ENCODE data around the gene KDM6A.
"Not testable (repeated sequence)": the region's sequence is repeated elsewhere in the genome, so short reads cannot be mapped to it uniquely, and the experiment has no call there.

Gene KDM6A

DNA sequence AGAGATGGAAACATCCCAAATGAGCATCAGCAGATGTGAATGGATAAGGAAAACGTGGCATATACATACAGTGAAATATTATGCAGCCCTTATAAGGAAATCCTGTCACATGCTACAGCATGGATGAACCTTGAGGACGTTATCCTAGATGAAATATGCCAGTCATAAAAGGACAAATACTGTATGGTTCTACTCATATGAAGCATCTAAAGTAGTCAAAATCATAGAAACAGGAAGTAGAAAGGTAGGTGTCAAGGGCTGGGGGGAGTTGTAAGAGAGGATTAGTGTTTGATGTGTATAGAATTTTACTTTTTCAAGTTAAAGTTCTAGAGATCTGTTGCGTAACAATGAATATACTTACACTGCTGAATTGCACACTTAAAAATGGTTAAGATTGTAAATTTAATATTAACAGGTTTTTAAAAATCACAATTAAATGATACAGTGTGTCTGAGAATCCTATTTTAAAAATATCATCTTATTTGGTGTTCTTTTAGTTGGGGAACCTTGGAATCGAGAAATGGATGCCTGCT is 58.5 kb downstream of the KDM6A start:
- no peak for DNase-seq (ENCODE audit: low read depth)

DNA sequence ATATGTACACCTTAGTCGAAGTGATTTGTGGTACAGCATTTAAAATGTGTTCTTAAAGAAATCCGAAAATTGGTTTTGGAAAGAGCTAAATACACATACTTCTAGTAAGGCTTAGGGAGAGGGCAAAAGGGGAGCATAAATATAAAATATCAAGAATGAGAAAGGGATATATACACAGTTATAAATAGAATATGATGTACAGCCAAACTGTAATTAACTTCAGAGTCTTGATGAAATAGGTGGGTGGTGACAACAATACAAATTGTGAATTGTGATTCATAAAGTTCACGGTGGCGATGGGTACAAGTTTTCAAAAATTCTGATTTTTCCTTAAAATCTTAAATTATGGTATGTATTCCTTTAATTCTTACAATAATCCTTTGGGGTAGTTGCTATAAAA is 62.2 kb downstream of the KDM6A start:
- DNase-seq (ENCODE audit: low read depth), result no peak

GRCh38 chrX:44935640-44936039 is 62.7 kb downstream of the KDM6A start:
- DNase-seq (ENCODE audit: low read depth), result no peak

DNA sequence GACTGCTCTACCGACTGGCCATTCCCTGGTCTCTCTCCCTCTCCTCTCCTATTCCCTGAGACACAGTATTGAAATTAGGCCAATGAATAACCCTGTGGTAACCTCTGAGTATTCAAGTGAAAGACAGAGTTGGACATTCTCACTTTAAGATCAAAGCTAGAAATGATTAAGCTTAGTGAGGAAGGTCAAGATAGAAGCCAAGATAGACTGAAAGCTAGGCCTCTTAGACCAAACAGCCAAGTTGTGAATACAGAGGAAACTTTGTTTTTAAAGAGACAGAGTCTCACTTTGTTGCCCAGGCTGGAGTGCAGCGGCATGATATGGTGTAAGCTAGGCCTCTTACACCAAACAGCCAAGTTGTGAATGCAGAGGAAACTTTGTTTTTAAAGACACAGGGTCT is 64.6 kb downstream of the KDM6A start:
- DNase-seq (ENCODE audit: low read depth), result no peak

GRCh38 chrX:44938111-44938510 is 65.1 kb downstream of the KDM6A start:
- DNase-seq (ENCODE audit: low read depth), result no peak

- DNase-seq (ENCODE audit: low read depth), result not testable (repeated sequence)
Measured at GRCh38 chrX:44940541-44940940, 67.6 kb downstream of the KDM6A start.

DNA sequence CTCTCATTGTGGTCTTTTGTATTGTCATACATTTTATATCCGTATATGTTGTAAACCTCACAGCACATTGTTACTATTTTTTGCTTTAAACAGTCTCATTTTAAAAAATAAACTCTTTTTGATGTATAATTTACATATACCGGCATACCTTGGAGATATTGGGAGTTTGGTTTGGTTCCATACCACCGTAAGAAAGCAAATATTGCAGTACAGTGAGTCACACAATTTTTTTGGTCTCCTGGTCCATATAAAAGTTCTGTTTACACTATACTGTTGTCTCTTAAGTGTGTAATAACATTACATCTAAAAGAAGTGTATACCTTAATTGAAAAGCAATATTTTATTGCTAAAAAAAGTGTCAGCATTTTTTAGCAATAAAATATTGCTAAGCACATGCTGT is 70.0 kb downstream of the KDM6A start:
- DNase-seq (ENCODE audit: low read depth), result no peak

DNA sequence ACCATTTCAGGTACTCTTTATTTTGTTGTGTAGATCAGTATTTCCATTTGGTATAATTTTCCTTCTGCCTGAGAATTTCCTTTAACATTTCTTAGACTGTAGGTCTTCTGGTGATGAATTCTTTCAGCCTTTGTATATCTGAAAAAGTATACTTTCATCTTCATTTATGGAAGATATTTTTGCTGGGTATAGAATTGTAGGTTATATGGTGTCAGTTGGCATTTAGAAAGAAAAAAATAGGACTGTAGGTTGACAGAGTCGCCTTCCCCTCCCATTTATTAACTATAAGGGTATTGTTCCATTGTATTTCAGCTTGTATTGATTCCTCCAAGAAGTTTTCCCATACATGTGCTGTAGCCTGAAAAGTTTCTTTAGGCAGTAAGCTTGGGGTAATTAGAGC is 71.9 kb downstream of the KDM6A start:
- DNase-seq (ENCODE audit: low read depth), result no peak

DNA sequence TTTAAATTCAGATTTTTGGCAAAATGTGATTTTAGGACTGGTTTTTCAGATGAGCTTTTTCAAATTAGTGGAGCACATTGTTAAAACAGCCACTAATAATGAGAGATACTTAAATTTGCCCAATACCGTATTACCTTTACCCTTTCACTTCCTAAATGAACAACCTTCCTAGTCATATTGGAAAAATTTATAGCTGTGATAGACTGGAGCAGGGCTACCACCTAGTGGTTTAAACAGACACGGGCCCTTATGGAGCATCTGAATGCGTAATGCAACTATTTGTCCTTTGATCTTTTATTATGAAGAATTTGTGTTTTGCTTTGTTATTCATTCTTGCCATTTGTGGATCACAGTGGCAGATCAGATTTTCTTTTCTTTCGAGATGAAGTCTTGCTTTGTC is 72.7 kb downstream of the KDM6A start:
- DNase-seq (ENCODE audit: low read depth), result no peak

DNA sequence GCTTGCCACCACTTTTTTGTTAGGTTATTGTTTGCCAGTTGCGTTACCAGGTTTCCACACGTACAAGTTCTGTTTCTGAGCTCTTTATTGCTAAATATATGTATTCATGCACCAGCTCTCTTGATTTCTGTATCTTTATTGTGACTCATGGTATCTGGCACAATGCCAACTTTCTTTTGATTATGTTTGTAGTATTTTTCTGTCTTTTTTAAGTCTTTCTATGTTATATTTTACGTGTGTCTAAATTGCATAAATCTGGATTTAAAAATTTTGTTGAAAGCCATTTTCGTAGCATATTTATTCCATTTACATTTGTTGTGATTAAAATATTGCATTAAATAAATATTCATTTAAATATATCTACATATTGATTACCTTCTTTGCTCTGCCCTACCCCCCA is 73.8 kb downstream of the KDM6A start:
- no peak for DNase-seq (ENCODE audit: low read depth)

- DNase-seq (ENCODE audit: low read depth), result no peak
Measured at GRCh38 chrX:44947995-44948394, 75.0 kb downstream of the KDM6A start.

DNA sequence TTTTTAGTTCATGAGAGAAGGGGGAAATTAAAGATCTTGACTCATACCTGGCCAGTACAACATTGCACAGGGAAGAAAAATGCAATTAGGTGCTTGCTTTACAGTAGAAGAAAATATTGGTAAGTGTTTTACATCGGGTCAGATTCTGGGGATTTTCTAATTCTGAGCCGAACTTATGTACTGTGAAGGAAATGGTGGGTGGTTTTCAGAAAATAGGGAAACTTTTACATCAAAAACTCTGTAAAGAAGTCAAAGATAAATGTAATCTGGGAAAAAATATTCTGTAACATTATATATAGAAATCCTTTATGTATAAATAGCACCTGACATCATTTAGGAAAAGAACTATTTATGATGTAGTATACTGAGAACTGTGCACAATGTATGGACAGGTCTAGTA is 75.4 kb downstream of the KDM6A start:
- no peak for DNase-seq (ENCODE audit: low read depth)

- DNase-seq (ENCODE audit: low read depth), result no peak
Measured at GRCh38 chrX:44949125-44949524, 76.1 kb downstream of the KDM6A start.

- DNase-seq (ENCODE audit: low read depth), result not testable (repeated sequence)
Measured at GRCh38 chrX:44950471-44951366, 77.7 kb downstream of the KDM6A start.

GRCh38 chrX:44951572-44952067 is 78.6 kb downstream of the KDM6A start:
- no peak for DNase-seq (ENCODE audit: low read depth)

GRCh38 chrX:44952329-44953027 is 79.5 kb downstream of the KDM6A start:
- DNase-seq (ENCODE audit: low read depth), result no peak

DNA sequence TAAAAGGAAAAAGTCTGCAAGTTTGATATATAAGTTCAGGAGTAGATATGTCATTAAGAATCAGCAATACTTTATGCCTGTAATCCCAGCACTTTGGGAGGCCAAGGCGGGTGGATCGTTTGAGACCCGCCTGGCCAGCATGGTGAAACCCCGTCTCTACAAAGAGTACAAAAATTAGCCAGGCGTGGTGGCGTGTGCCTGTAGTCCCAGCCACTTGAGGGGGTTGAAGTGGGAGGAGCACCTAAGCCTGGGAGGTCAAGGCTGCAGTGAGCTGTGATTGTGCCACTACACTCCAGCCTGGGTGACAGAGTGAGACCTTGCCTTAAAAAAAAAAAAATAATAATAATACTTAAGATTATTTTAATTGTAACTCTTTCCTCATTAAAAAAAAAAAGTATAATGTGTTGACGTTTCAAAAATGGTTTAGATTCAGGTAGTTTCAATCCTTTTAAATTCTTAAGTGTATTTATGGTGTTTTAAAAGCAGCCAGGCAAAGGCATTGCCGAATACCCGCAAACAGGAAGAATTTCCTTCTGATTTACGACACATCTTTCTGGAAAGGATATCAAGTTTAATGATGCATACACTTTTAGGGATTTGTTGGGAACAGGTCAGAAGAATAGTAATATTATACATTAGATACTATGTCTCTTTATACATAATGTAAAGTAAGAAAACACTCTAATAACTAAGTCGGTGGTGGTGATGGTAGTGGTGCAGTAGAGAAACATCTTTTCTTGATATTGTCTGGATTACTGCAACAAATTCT is 80.9 kb downstream of the KDM6A start:
- no peak for DNase-seq (ENCODE audit: low read depth)

DNA sequence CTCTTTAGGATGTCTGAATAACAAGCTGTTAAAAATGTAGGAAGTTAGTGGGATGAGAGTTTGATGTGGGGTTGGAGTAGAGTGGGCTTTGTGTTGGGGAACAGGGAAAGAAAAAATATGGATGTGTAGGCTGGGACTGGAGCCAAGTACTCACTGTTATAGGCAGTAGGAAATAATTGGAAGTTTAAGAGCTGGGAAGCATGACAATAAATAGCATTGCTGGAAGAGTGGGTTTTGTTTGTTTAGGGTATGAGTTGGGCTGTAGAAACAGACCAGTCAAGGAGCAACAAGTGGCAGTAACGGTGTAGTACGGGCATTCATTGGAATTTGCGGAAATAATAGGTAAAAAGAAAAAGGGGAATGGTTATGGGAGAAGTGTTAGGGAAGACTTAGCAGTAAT is 81.6 kb downstream of the KDM6A start:
- DNase-seq (ENCODE audit: low read depth), result no peak

- no peak for DNase-seq (ENCODE audit: low read depth)
Measured at GRCh38 chrX:44957848-44958247, 84.9 kb downstream of the KDM6A start.

GRCh38 chrX:44958480-44958879 is 85.5 kb downstream of the KDM6A start:
- DNase-seq (ENCODE audit: low read depth), result no peak

DNA sequence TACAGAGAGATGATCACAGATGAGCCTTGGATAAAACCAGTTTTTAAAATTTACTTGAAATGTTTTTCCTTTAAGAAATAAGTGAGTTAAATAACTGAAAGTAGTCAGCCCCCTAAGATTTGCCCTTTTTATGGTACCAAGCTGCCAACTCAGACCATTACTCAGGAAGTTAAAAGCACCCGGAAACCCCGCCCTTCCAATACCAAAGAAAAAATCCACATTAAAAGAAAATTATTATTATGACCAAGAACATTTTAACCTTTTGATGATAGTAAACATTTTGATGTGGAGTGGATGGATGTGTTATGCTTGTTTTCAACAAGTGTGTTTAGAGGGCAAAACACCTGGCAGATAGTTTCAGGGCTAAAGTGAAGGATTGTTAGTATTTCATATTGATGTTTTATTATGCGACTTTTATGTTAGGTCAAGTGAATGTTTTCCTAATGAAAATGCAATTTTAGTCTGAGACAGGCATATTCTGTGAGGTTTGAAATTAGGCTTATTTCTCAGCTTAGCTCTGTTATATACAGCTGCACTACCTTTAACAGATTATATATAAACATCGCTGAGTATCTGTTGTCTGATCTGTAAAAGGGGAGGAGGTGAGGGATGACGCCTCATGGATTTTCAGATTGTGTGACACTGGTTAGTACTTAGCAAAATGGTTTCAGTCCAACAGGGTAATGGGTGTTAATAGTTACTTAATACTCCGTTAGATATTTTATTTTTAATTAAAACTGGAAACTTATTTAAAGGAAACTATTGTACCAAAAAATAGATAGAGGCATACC is 89.0 kb downstream of the KDM6A start:
- DNase-seq (ENCODE audit: low read depth), result no peak

Data from GM04504 (cell line).